ENCODE data around the gene OR13C3.

Gene OR13C3

DNA sequence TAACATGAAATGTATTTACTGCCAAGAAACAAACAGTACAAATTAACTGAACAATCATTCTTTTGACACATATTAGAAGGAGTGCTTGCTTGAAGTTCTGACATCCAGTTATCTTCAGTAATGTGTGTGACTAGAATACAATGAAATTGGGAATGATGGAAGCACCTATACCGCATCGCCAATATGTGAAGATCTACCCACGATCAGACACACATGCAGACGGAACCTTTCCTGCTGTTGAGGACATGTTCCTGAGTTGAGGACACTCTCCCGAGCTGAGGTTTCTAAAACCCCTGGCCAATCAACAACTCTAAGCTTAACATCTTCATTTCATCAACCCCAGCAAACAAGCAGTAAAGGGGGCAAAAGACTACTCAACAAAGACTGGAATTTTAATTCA, at the start of gene OR13C3:
OR13C3 (minus strand) TSS at position 101 of the 400 bp plus-strand sequence. CDS start 133 bp downstream, outside the sequence.
- no peak for FAIRE-seq
- TF ChIP-seq, protein P1, sequence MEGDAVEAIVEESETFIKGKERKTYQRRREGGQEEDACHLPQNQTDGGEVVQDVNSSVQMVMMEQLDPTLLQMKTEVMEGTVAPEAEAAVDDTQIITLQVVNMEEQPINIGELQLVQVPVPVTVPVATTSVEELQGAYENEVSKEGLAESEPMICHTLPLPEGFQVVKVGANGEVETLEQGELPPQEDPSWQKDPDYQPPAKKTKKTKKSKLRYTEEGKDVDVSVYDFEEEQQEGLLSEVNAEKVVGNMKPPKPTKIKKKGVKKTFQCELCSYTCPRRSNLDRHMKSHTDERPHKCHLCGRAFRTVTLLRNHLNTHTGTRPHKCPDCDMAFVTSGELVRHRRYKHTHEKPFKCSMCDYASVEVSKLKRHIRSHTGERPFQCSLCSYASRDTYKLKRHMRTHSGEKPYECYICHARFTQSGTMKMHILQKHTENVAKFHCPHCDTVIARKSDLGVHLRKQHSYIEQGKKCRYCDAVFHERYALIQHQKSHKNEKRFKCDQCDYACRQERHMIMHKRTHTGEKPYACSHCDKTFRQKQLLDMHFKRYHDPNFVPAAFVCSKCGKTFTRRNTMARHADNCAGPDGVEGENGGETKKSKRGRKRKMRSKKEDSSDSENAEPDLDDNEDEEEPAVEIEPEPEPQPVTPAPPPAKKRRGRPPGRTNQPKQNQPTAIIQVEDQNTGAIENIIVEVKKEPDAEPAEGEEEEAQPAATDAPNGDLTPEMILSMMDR (IDR thresholded peaks at IDR 0.05; ENCODE audit: insufficient read depth, missing control alignments) = no peak
- no peak for DNase-seq (ENCODE audit: insufficient read length, low spot score)

DNA sequence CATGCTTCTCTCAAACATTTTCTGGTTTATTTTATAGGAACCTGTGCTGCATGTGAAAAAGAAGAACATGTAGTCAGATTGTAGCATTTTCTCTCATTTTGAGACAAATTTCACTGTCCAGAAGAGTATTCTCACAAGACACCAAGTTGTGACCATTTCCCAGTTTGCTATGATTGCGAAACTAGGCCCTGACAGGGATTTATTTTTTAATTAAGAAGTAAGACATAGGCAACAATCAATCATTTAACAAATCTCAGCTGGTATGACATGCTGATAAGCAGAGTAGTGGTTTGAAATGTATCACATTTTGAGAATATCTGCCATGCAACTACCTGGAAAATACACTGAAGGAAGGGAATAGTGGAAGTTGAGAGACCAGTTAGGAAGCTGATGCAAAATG, 43.9 kb upstream of the OR13C3 start:
- no peak for DNase-seq (ENCODE audit: insufficient read length, low spot score)
- TF ChIP-seq, protein P1 (IDR thresholded peaks at IDR 0.05; ENCODE audit: insufficient read depth, missing control alignments) = no peak
- FAIRE-seq = no peak

DNA sequence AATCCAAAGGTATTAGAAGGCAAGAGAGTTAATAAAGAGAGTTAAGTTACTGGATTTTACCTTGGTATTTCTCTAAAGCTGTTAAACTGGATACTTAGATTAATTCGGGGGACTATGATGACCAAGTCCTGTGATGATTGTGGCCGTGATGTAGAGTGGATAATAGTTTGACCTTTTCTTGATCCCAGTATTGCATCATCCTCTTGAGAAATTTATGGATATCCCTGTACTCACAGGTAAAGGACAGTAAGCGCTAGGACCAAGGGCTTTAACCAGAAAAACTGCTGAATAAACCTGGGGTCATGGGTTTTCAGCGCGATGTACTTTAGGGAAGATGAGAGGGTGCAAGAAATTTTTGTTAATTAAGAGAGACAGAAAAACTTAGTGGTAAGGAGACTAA, 40.6 kb upstream of the OR13C3 start:
- DNase-seq (ENCODE audit: insufficient read length, low spot score) (no peak), FAIRE-seq (no peak)
- TF ChIP-seq, protein P1 (IDR thresholded peaks at IDR 0.05; ENCODE audit: insufficient read depth, missing control alignments) = no peak

DNA sequence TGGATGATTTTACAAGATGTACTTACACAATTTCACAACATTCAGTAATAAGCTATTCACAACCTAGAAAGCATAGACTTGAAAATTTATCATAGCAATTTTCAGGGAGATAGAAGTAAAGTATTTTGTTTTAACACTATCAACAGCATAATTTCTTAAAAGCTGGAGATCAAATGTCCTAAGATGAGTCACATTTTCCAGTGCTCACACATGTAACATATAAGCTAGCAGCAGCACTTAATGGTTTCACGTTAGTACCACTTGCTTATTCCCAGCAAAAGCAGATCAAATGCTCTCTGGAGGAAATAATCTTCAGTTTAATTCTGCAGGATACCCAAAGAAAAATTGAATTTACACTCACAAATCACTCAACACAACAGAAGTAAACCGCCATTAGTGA, 38.8 kb upstream of the OR13C3 start:
- TF ChIP-seq, protein P1 (IDR thresholded peaks at IDR 0.05; ENCODE audit: insufficient read depth, missing control alignments) = no peak
- no peak for FAIRE-seq

DNA sequence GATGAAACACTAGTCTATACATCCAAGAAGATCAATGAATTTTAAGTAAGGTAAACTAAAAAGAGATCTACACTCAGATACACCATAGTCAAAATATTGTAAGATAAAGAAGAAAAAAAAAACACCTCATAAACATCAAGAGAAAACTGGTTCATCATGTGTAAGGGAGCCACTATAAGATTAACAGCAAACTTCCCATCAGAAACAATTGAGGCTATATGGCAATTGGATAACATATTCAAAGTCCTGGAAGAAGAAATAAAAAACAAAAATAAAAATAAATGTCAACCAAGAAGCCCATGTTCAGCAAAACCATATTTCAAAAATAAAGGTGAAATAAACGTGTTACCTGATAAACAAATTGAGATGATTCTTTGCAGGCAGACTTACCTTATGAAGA, 36.0 kb upstream of the OR13C3 start:
- DNase-seq (ENCODE audit: insufficient read length, low spot score) = no peak
- TF ChIP-seq, protein P1 (IDR thresholded peaks at IDR 0.05; ENCODE audit: insufficient read depth, missing control alignments) = no peak
- FAIRE-seq = no peak

More for the DNA sequence above, 38.8 kb upstream of the OR13C3 start:
- DNase-seq (ENCODE audit: insufficient read length, low spot score) = no peak

DNA sequence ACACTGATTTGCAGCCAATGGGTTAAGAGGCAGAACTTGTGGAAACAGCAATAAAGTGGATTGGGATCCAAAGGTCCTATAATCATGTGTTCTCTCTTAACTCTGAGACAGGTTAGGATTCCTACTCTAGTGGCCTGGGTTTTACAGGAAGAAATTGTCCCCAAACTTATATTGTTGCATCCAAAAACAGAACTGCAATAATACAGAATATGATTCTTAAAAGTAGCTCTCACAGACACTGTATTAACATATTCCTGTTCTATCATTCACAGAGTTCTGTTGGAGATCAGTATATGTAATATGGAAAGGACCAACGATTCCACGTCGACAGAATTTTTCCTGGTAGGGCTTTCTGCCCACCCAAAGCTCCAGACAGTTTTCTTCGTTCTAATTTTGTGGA, 32.2 kb upstream of the OR13C3 start, which contains the start of gene OR13C8:
OR13C8 (plus strand) TSS at position 301 of the 400 bp plus-strand sequence; CDS start at position 301, 0 bp downstream.
- no peak for FAIRE-seq
- DNase-seq (ENCODE audit: insufficient read length, low spot score) = no peak
- TF ChIP-seq, protein P1 (IDR thresholded peaks at IDR 0.05; ENCODE audit: insufficient read depth, missing control alignments) = no peak

DNA sequence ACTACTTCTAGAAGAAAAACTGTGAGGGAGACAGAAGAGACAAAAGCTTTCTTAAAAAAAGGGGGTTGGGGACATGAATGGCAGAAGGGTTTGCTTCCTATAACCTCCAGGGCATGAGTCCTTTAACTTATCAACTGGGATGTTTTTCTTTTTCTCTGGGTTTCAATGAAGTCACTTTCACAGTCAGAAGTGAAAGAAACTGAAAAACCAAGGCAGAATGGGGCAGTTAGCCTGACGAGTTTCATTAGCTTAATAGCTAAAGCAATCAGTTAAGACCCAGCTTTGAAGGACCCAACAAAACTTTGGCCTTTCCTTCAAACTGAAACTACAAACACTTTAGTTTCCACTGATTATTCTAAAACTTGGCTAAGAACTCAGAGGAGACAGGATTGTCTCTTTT, 27.7 kb upstream of the OR13C3 start:
- no peak for FAIRE-seq
- no peak for DNase-seq (ENCODE audit: insufficient read length, low spot score)
- TF ChIP-seq, protein P1 (IDR thresholded peaks at IDR 0.05; ENCODE audit: insufficient read depth, missing control alignments) = no peak

Data from D721Med (cell line).